ENCODE results near the gene HOXD8. TPM values are rescaled to one million over a fixed set of nuclear protein-coding genes. Genes with fewer than 3 reads are reported as not detected.

HOXD8 gene
- total and polyA plus RNA-seq, 2 experiments from 2014 or later: 19.7 to 27.8 TPM

- 93 to 95% methylated on average over 14 of the region's 14 CpGs for WGBS, 2 experiments (ENCODE audit: low coverage in 1 of 2, low lambda C conversion rate in 2 of 2, missing lambda C conversion rate in 2 of 2)
- H3K9me2 ChIP-seq (ENCODE audit: insufficient read depth): no peaks in the 10 kb centered on the region
- H3K4me2 ChIP-seq (ENCODE audit: unreplicated experiment): no peak overlapping the region
- no peak overlapping the region for H3K4me3 ChIP-seq
- H3K27ac ChIP-seq: no peak overlapping the region
- in situ Hi-C loops (cut with MboI): no loop called here
- H3K36me3 ChIP-seq (ENCODE audit: low read depth): 0 out of 2 replicates have a peak, but pooled peaks cover 4% of the 10 kb centered on the region
- H3F3A ChIP-seq (ENCODE audit: insufficient read depth): no peaks in the 10 kb centered on the region
- H3K9ac ChIP-seq: no peak overlapping the region
- H3K4me1 ChIP-seq (ENCODE audit: insufficient read depth): no peaks in the 10 kb centered on the region
- H3K9me3 ChIP-seq (ENCODE audit: low read depth): no peaks in the 10 kb centered on the region
- TF ChIP-seq EZH2 (IDR thresholded peaks at IDR 0.05; ENCODE audit: insufficient read depth, poor library complexity, severe bottlenecking) (no peak), EZH2phosphoT487 (IDR thresholded peaks at IDR 0.05; ENCODE audit: insufficient read depth, low read depth) (no peak)
- no peaks in the 10 kb centered on the region for H4K20me1 ChIP-seq (ENCODE audit: insufficient read depth)
- no peaks in the 10 kb centered on the region for H3K27me3 ChIP-seq (replicated peaks; ENCODE audit: insufficient read depth)
- H3K79me2 ChIP-seq (ENCODE audit: insufficient read depth): no peaks in the 10 kb centered on the region
- no peak for DNase-seq
- no peak overlapping the region for H2AFZ ChIP-seq
Observed at GRCh38 chr2:176172895-176173566, 43.5 kb downstream of the HOXD8 start.

GRCh38 chr2:176173567-176174381 lies 44.3 kb downstream of the HOXD8 start:
- no peaks in the 10 kb centered on the region for H3K9me3 ChIP-seq (ENCODE audit: low read depth)
- 95 to 97% methylated on average over 7 of the region's 7 CpGs for WGBS, 2 experiments (ENCODE audit: low coverage in 1 of 2, low lambda C conversion rate in 2 of 2, missing lambda C conversion rate in 2 of 2)
- TF ChIP-seq EZH2 (IDR thresholded peaks at IDR 0.05; ENCODE audit: insufficient read depth, poor library complexity, severe bottlenecking) (no peak), EZH2phosphoT487 (IDR thresholded peaks at IDR 0.05; ENCODE audit: insufficient read depth, low read depth) (no peak)
- H3K36me3 ChIP-seq (ENCODE audit: low read depth): 0 out of 2 replicates have a peak, but pooled peaks cover 4% of the 10 kb centered on the region
- in situ Hi-C loops (cut with MboI): no loop called here
- no peaks in the 10 kb centered on the region for H3K9me2 ChIP-seq (ENCODE audit: insufficient read depth)
- no peak overlapping the region for H3K4me2 ChIP-seq (ENCODE audit: unreplicated experiment)
- no peak overlapping the region for H3K4me3 ChIP-seq
- no peaks in the 10 kb centered on the region for H3K4me1 ChIP-seq (ENCODE audit: insufficient read depth)
- H3K27ac ChIP-seq: no peak overlapping the region
- DNase-seq: no peak
- no peaks in the 10 kb centered on the region for H3K27me3 ChIP-seq (replicated peaks; ENCODE audit: insufficient read depth)
- no peaks in the 10 kb centered on the region for H3F3A ChIP-seq (ENCODE audit: insufficient read depth)
- no peak overlapping the region for H3K9ac ChIP-seq
- H3K79me2 ChIP-seq (ENCODE audit: insufficient read depth): no peaks in the 10 kb centered on the region
- no peak overlapping the region for H2AFZ ChIP-seq
- H4K20me1 ChIP-seq (ENCODE audit: insufficient read depth): no peaks in the 10 kb centered on the region

GRCh38 chr2:176174382-176174823 lies 44.9 kb downstream of the HOXD8 start:
- 0 out of 2 replicates have a peak, but pooled peaks cover 4% of the 10 kb centered on the region for H3K36me3 ChIP-seq (ENCODE audit: low read depth)
- TF ChIP-seq EZH2 (IDR thresholded peaks at IDR 0.05; ENCODE audit: insufficient read depth, poor library complexity, severe bottlenecking): no peak
- no peak for TF ChIP-seq EZH2phosphoT487 (IDR thresholded peaks at IDR 0.05; ENCODE audit: insufficient read depth, low read depth)
- DNase-seq: no peak
- no peaks in the 10 kb centered on the region for H3K79me2 ChIP-seq (ENCODE audit: insufficient read depth)
- no peak overlapping the region for H3K4me3 ChIP-seq
- H3K4me1 ChIP-seq (ENCODE audit: insufficient read depth): no peaks in the 10 kb centered on the region
- in situ Hi-C loops (cut with MboI): no loop called here
- H3F3A ChIP-seq (ENCODE audit: insufficient read depth): no peaks in the 10 kb centered on the region
- no peaks in the 10 kb centered on the region for H3K9me3 ChIP-seq (ENCODE audit: low read depth)
- H2AFZ ChIP-seq: no peak overlapping the region
- WGBS, 2 experiments (ENCODE audit: low coverage in 1 of 2, low lambda C conversion rate in 2 of 2, missing lambda C conversion rate in 2 of 2): 75 to 76% methylated on average over 14 of the region's 14 CpGs
- no peak overlapping the region for H3K4me2 ChIP-seq (ENCODE audit: unreplicated experiment)
- H3K9me2 ChIP-seq (ENCODE audit: insufficient read depth): no peaks in the 10 kb centered on the region
- H3K27me3 ChIP-seq (replicated peaks; ENCODE audit: insufficient read depth): no peaks in the 10 kb centered on the region
- H4K20me1 ChIP-seq (ENCODE audit: insufficient read depth): no peaks in the 10 kb centered on the region
- no peak overlapping the region for H3K27ac ChIP-seq
- no peak overlapping the region for H3K9ac ChIP-seq

DNA sequence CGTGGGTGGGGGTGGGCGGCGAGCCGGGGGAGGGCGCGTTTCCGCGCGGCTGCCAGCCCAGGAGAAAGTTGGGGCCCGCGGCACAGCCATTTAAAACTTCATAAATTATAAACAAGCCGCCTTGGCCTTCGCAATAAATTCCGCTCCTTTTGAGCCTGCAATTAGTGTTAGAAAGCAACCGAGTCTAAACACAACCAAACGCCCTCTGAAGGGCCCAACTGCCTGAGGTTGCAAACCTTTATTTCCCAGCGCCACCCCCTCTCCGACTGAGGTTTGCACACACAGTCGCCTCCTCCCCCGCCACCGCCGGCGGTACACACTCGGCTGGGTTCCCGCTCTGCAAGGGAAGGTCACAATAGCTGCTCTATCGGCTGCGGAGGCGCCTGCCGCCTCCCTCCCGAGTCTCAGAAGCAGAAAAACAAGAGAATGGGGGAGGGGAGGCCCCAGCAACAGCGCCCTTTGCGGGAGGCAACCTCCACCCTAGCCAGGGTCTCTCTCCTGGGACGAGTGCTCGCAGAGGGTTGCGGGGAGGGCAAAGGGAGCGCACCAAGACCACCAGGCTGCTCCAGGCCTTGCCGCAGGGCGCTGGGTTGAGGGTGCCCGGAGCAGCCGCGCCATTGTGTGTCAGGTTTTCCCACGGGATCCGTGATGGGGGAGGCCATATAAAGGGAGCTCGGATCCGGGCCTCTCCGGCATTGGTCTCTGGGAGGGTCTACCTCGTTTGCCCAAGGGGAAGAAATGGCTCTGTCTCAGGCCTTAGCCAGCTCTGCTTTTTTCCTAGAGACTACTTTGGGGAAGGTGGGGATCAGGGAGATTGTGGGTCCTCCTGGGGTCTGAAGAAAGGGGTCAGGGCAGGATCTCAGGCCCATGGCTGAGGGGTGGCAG lies 45.6 kb downstream of the HOXD8 start:
- no peak overlapping the region for H3K4me2 ChIP-seq (ENCODE audit: unreplicated experiment)
- TF ChIP-seq EZH2phosphoT487 (IDR thresholded peaks at IDR 0.05; ENCODE audit: insufficient read depth, low read depth) (no peak), EZH2 (IDR thresholded peaks at IDR 0.05; ENCODE audit: insufficient read depth, poor library complexity, severe bottlenecking) (no peak)
- no peaks in the 10 kb centered on the region for H3K9me2 ChIP-seq (ENCODE audit: insufficient read depth)
- H3F3A ChIP-seq (ENCODE audit: insufficient read depth): no peaks in the 10 kb centered on the region
- WGBS, 2 experiments (ENCODE audit: low coverage in 1 of 2, low lambda C conversion rate in 2 of 2, missing lambda C conversion rate in 2 of 2): 79% methylated on average over 38 to 47 of the region's 47 CpGs
- in situ Hi-C loops (cut with MboI): no loop called here
- H3K79me2 ChIP-seq (ENCODE audit: insufficient read depth): no peaks in the 10 kb centered on the region
- no peaks in the 10 kb centered on the region for H3K27me3 ChIP-seq (replicated peaks; ENCODE audit: insufficient read depth)
- DNase-seq: no peak
- no peak overlapping the region for H3K27ac ChIP-seq
- no peaks in the 10 kb centered on the region for H3K9me3 ChIP-seq (ENCODE audit: low read depth)
- no peak overlapping the region for H3K4me3 ChIP-seq
- no peaks in the 10 kb centered on the region for H4K20me1 ChIP-seq (ENCODE audit: insufficient read depth)
- H3K9ac ChIP-seq: no peak overlapping the region
- H3K4me1 ChIP-seq (ENCODE audit: insufficient read depth): no peaks in the 10 kb centered on the region
- 0 out of 2 replicates have a peak, but pooled peaks cover 4% of the 10 kb centered on the region for H3K36me3 ChIP-seq (ENCODE audit: low read depth)
- no peak overlapping the region for H2AFZ ChIP-seq
